SH-SY5Y (cell line): ENCODE measurements around the gene DLGAP1.

ENCODE experiments used
- GATA2 ChIP-seq: IDR thresholded peaks from 2 replicates; pipeline ENCODE4 v1.6.1; 2011; ENCODE audit warnings: mild to moderate bottlenecking, low read depth, low read length
- GATA3 ChIP-seq: IDR thresholded peaks from 2 replicates; pipeline ENCODE4 v1.6.1; 2011; ENCODE audit warnings: low read depth, mild to moderate bottlenecking, low read length, moderate library complexity

Gene DLGAP1

GRCh38 chr18:3826021-3826420 is 629.1 kb downstream of the DLGAP1 start:
- TF ChIP-seq GATA3 (no peak), GATA2 (no peak)

GRCh38 chr18:3824101-3824500 is 631.0 kb downstream of the DLGAP1 start:
- TF ChIP-seq GATA2 (no peak), GATA3 (no peak)

- no peak for TF ChIP-seq GATA2
- no peak for TF ChIP-seq GATA3
These were observed 632.0 kb downstream of the DLGAP1 start for GRCh38 chr18:3823073-3823472.

GRCh38 chr18:3821524-3821923 is 633.6 kb downstream of the DLGAP1 start:
- no peak for TF ChIP-seq GATA3
- TF ChIP-seq GATA2 = no peak

GRCh38 chr18:3819961-3820360 is 635.1 kb downstream of the DLGAP1 start:
- TF ChIP-seq GATA2 = no peak
- TF ChIP-seq GATA3 = no peak

GRCh38 chr18:3816610-3817363 is 638.3 kb downstream of the DLGAP1 start:
- TF ChIP-seq GATA3 (no peak), GATA2 (no peak)

- TF ChIP-seq GATA3 = no peak
- no peak for TF ChIP-seq GATA2
These were observed 639.1 kb downstream of the DLGAP1 start for GRCh38 chr18:3815991-3816390.

- no peak for TF ChIP-seq GATA2
- TF ChIP-seq GATA3 = no peak
These were observed 640.3 kb downstream of the DLGAP1 start for GRCh38 chr18:3814816-3815215.

- TF ChIP-seq GATA2 = no peak
- TF ChIP-seq GATA3 = no peak
These were observed 644.8 kb downstream of the DLGAP1 start for GRCh38 chr18:3810296-3810695.

GRCh38 chr18:3808985-3809780 is 645.9 kb downstream of the DLGAP1 start:
- TF ChIP-seq GATA3 (no peak), GATA2 (no peak)

- TF ChIP-seq GATA2 = no peak
- TF ChIP-seq GATA3 = no peak
These were observed 648.5 kb downstream of the DLGAP1 start for GRCh38 chr18:3806656-3807055.

- TF ChIP-seq GATA2 (no peak), GATA3 (no peak)
These were observed 650.8 kb downstream of the DLGAP1 start for GRCh38 chr18:3804336-3804735.

GRCh38 chr18:3803350-3803749 is 651.8 kb downstream of the DLGAP1 start:
- no peak for TF ChIP-seq GATA3
- no peak for TF ChIP-seq GATA2

- TF ChIP-seq GATA3 (no peak), GATA2 (no peak)
These were observed 655.6 kb downstream of the DLGAP1 start for GRCh38 chr18:3799515-3799914.

GRCh38 chr18:3798032-3798431 is 657.1 kb downstream of the DLGAP1 start:
- no peak for TF ChIP-seq GATA2

GRCh38 chr18:3796434-3796833 is 658.7 kb downstream of the DLGAP1 start:
- TF ChIP-seq GATA2 (no peak), GATA3 (no peak)

- no peak for TF ChIP-seq GATA2
These were observed 660.4 kb downstream of the DLGAP1 start for GRCh38 chr18:3794537-3795348.
